Midbrain (tissue), 1 donor: Measurements from ENCODE around the gene CREB3.

Experiments used
- DNase-seq: peaks from one replicate; lab custom pipeline; 2025; lab: John Stamatoyannopoulos, UW

CREB3 gene

GRCh38 chr9:35702696-35703095 is 29.8 kb upstream of the CREB3 start:
- DNase-seq, result no peak

DNA sequence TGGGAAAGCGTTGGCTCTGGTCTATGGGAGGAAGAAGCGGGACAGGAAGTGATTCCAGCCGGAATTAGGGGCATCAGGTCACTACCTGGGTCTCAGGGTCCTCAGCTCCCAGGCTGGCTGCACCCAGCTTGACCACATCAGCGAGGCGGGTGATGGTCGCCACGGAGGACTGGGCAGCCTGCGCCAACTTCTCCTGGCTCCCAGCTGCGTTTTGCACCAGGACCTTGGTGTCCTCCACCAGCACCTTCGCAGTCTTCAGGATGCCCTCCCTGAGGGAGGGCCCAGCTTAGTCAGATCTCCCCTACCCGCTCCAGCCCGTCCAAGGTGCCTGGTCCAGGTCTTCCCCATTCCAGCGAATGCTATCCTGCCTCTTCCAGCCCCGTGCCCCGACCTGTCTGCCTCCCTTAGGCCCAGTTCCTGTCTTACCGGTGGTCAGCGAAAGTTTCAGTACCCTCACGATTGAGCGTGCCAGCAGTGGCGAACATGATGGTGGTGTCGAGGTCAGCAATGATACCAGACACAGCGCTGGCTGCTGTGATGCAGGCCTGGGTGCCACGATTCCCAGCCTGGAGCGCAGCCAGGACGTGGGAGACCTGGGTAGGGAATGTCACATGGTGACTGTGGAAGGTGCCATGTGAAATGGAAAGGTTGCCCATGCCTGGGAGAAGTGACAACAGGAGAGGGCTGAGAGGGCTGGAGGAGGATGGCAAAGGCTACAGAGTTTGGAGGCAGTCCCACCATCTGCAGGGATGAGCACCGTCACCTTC is 28.4 kb upstream of the CREB3 start:
- no peak for DNase-seq

GRCh38 chr9:35705372-35705771 is 27.1 kb upstream of the CREB3 start:
- no peak for DNase-seq

- no peak for DNase-seq
These were observed 26.5 kb upstream of the CREB3 start for GRCh38 chr9:35705836-35706430.

- DNase-seq, result no peak
These were observed 25.5 kb upstream of the CREB3 start for GRCh38 chr9:35706951-35707350.

DNA sequence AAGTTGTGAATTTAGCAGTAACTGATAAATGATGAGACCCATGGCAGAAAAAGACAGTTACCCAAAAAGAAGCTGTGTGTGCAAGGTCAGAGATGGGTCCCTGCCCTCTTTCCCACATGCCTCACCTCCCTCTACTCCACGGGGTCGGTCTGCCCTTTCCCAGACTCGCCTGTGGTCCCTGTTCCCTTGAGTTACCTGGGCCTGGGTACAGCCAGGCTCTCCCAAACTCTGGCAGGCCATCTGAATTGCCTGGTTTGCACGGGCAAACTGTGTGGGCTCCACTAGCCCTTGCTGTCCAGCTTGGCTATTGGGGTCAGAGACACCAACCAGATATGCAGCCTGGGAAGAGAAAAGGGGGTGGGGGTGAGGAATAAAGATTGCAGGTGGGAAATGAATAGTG is 24.3 kb upstream of the CREB3 start:
- no peak for DNase-seq

DNA sequence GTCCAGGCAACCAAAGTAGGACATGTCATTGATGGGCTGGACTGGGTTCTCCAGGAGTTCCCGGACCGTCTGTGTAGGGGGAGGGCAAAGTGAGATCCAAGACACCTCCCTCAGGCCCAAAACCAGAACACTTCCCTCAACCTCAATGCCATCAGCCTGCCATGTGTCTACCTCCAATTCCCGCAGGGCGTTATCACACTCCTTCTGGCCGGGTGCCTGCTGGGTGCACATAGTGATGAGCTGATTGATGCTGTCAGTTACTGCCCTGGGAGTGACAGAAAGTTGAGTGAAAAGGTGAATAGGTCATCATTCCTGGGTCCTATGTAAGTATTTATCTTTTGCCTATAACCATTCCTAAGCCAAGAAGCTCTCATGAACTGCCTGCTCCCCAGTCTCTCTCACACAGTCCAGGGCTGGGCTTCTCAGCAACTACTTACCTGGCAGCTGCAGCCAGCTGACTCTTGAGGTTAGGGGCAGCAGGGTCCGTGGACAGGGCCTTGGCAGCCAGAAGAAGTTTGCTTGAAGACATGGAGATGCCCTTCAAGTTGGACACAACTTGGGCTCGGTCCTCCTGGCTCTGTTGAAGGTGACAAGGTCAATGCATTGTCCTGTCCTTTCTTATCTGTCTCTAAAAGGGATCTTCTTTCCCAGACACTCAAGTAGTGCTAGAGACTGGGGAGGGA is 21.5 kb upstream of the CREB3 start:
- DNase-seq, result no peak

GRCh38 chr9:35711501-35712428 is 20.7 kb upstream of the CREB3 start:
- DNase-seq, result no peak

DNA sequence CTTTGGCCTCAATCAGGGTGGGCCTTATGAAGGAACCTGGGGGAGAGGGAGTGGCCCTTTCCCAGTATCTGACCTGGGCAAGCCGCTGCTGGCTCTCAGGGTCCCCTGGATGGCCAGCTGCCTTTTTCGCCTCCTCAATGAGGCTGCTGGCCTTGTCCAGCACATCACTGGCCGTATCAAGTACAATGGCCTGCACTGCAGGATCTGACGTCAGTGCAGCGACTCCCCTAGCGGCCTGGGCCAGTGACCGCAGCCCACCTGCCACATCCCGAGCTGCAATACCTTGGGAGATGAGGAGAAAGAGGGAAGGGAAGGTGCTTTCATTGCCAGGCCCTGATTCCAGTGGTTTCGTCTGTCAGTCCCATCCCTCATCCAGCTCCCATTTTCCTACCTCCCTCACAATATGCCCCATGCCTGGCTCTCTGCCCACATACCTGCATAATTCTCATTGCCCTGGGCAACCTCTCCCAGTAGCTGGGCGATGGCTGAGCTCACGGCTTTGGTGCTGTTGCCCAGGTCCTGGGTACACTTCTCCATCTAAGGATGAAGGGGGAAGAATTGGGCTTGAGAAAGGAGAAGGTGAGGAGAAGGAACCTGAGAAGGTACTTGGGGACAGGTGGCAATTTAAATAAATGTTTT is 19.6 kb upstream of the CREB3 start:
- no peak for DNase-seq

- DNase-seq, result no peak
These were observed 18.9 kb upstream of the CREB3 start for GRCh38 chr9:35713578-35713977.

GRCh38 chr9:35714123-35714522 is 18.3 kb upstream of the CREB3 start:
- no peak for DNase-seq

DNA sequence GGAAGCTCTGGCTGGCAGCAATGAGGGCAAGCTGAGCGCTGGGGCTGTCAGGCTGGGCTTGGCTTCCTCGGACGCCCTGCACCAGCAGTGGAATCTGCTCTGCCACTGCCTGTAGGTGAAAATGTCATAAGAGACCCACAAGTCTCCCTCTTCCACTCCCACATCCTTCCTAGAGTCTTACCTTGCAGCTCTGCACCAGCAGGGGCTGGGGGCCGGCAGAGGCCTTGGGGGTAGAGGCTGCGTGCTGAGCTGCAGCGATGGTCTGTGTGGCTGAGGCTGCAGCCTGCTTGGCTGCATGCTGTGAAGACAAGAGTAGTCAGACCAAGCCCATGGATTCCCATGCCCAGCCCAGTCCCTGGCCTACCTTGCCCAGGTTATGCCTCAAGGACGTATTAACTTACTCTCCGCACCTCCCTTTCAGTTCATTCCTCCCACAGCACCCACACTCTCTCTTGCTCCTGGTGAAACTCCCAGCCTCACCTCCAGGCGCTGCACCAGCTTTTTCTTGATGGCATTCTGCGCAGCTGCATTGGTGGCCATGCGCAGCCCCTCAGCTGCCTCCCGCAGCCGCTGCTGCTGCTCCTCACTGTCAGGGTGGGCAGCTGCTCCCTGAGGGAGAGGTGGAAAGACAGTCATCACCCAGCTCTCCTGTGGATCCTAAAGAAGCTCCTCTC is 17.8 kb upstream of the CREB3 start:
- no peak for DNase-seq

- no peak for DNase-seq
These were observed 16.2 kb upstream of the CREB3 start for GRCh38 chr9:35716230-35716629.

- no peak for DNase-seq
These were observed 15.2 kb upstream of the CREB3 start for GRCh38 chr9:35717132-35717870.

GRCh38 chr9:35718721-35719511 is 13.6 kb upstream of the CREB3 start:
- DNase-seq, result no peak

DNA sequence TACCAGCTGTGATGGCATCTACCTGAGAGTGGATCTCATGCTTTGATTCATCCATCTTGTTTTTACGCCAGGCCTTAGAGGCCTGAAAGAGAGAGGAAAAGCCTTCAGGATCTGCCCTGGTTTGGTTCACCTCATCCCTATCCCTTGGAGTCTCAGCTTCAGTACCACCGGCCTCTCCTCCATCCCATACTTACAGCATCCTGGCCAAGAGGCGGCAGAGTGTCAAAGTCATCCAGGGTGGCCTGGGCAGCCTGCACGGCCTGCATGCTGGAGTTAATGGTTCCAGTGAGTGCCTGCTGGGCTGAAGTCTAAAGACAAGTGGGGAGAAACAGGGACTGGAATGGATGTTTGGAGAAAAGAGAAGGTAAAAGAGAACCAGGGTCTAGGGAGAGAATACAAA is 12.9 kb upstream of the CREB3 start:
- no peak for DNase-seq

DNA sequence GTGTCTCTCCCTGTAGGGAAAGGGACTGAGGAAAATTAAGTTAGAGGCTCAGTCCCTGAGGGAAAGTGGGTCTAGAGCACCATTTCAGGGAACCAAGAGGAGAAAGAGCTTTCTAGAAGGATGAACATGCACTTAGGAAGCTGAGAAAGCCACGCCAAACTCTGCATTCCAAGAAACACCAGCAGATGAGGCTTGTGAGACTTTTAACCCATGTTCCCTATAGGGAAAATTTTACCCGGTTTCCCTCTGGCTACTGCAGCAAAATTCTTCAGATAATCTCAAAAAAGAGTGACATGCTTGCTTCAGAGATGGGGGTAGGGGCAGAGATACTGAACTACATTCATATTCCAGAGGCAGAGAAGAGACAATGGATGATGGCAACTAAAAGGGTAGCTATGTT is 9.0 kb upstream of the CREB3 start:
- DNase-seq, result no peak

DNA sequence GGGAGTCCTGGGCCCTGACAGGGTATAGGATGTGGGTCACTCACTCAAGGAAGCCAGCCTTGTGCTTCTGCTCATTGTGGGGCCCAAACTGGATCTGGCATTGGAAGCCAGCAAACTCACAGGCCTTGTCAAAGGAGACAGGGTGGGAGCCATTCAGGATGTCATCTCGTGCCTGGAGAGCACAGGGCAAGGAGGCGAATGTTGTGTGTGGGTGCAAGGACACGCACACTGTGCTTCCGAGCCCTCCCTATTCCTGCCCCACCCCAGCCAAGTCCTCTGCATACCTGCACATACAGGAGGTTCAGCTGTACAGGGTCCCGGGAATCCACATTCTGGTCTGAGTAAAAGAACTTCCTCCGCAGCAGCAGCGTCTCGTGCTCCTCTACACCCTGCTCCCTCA is 8.6 kb upstream of the CREB3 start:
- no peak for DNase-seq

GRCh38 chr9:35725362-35725761 is 7.1 kb upstream of the CREB3 start:
- no peak for DNase-seq

- no peak for DNase-seq
These were observed 5.5 kb upstream of the CREB3 start for GRCh38 chr9:35726931-35727330.
